GM18870 (cell line): Measurements from ENCODE around the gene GLRX3.

ENCODE experiments used
- ATAC-seq: cut with Tn5 transposase; IDR thresholded peaks from one replicate; pipeline ENCODE4 v1.9.1; 2021; ENCODE audit warnings: moderate library complexity; ENCODE audit not compliant: unreplicated experiment

The GLRX3 gene

GRCh38 chr10:130203626-130204025 lies 67.4 kb downstream of the GLRX3 start:
- no peak for ATAC-seq

- no peak for ATAC-seq
Observed at GRCh38 chr10:130206216-130206737, 70.1 kb downstream of the GLRX3 start.

GRCh38 chr10:130207205-130207604 lies 71.0 kb downstream of the GLRX3 start:
- no peak for ATAC-seq

GRCh38 chr10:130208807-130209206 lies 72.6 kb downstream of the GLRX3 start:
- ATAC-seq: no peak

- ATAC-seq: no peak
Observed at GRCh38 chr10:130212746-130213145, 76.6 kb downstream of the GLRX3 start.

- ATAC-seq: no peak
Observed at GRCh38 chr10:130213286-130214080, 77.3 kb downstream of the GLRX3 start.

- ATAC-seq: no peak
Observed at GRCh38 chr10:130214431-130214830, 78.2 kb downstream of the GLRX3 start.

- ATAC-seq: no peak
Observed at GRCh38 chr10:130215151-130215930, 79.2 kb downstream of the GLRX3 start.

GRCh38 chr10:130215931-130216231 lies 79.7 kb downstream of the GLRX3 start:
- no peak for ATAC-seq

GRCh38 chr10:130218181-130218641 lies 82.0 kb downstream of the GLRX3 start:
- no peak for ATAC-seq

GRCh38 chr10:130218936-130219335 lies 82.7 kb downstream of the GLRX3 start:
- no peak for ATAC-seq

GRCh38 chr10:130220251-130221185 lies 84.3 kb downstream of the GLRX3 start:
- no peak for ATAC-seq

GRCh38 chr10:130221456-130222375 lies 85.5 kb downstream of the GLRX3 start:
- no peak for ATAC-seq

GRCh38 chr10:130222381-130222780 lies 86.2 kb downstream of the GLRX3 start:
- no peak for ATAC-seq

- ATAC-seq: no peak
Observed at GRCh38 chr10:130224228-130224627, 88.0 kb downstream of the GLRX3 start.

- ATAC-seq: no peak
Observed at GRCh38 chr10:130226012-130226411, 89.8 kb downstream of the GLRX3 start.

GRCh38 chr10:130227883-130228282 lies 91.7 kb downstream of the GLRX3 start:
- no peak for ATAC-seq
